Upper lobe of left lung (tissue), 4 donors: Measurements from ENCODE around the gene IKZF4.
"Not testable (repeated sequence)": the region's sequence is repeated elsewhere in the genome, so short reads cannot be mapped to it uniquely, and the experiment has no call there.

Experiments
- POLR2A ChIP-seq, 4 donors: fragments of 450-650 bp; IDR thresholded peaks; one replicate each; pipeline ENCODE4 v1.5.1; 2016 to 2017; ENCODE audit warnings: antibody characterized with exemption in 4 of 4, mild to moderate bottlenecking in 2 of 4
- POLR2AphosphoS5 ChIP-seq, 2 donors: sonication (generic); formaldehyde crosslinking; IDR thresholded peaks; one replicate each; pipeline ENCODE4 v1.5.1; 2017; ENCODE audit warnings: antibody characterized with exemption in 2 of 2

GRCh38 chr12:56003376-56003775 is 17.5 kb upstream of the IKZF4 start:
- not testable (repeated sequence) for TF ChIP-seq POLR2A, POLR2AphosphoS5 (IDR thresholded peaks at IDR 0.05)
